DMS79 treated with DMSO at 0.1 percent for 48 hours (cell line): ENCODE measurements around the gene OMP.

ENCODE experiments used
- DNase-seq: peaks from one replicate; lab custom pipeline; 2025; lab: John Stamatoyannopoulos, UW

Gene OMP

GRCh38 chr11:77069336-77069968 is 33.2 kb upstream of the OMP start:
- peak; percentile 83 for DNase-seq

GRCh38 chr11:77069969-77070582 is 32.6 kb upstream of the OMP start:
- DNase-seq: no peak

- no peak for DNase-seq
Observed at GRCh38 chr11:77071077-77071476, 31.6 kb upstream of the OMP start.

GRCh38 chr11:77071671-77072605 is 30.7 kb upstream of the OMP start:
- no peak for DNase-seq

- no peak for DNase-seq
Observed at GRCh38 chr11:77072851-77073327, 29.8 kb upstream of the OMP start.

- DNase-seq: no peak
Observed at GRCh38 chr11:77073328-77074001, 29.2 kb upstream of the OMP start.

DNA sequence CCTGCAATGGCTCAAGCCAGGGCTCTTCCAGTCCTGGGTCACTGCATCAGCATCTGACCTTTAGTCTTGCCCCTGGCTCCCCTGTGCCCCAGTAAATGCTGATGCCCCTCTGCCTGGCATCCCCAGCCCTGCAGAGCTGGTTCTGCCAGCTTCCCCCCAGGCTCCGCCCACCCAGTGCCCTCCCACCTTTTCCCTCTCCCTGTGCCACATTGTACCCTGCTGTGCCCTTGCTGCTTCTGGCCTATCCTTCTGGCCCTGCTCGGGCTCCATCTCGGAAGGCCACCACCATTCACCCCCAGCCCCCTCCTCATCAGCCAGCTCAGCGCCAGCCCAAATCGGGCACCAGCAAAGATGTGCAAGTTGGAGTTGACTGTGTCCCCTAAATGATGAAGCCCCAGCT is 28.4 kb upstream of the OMP start:
- DNase-seq: no peak

DNA sequence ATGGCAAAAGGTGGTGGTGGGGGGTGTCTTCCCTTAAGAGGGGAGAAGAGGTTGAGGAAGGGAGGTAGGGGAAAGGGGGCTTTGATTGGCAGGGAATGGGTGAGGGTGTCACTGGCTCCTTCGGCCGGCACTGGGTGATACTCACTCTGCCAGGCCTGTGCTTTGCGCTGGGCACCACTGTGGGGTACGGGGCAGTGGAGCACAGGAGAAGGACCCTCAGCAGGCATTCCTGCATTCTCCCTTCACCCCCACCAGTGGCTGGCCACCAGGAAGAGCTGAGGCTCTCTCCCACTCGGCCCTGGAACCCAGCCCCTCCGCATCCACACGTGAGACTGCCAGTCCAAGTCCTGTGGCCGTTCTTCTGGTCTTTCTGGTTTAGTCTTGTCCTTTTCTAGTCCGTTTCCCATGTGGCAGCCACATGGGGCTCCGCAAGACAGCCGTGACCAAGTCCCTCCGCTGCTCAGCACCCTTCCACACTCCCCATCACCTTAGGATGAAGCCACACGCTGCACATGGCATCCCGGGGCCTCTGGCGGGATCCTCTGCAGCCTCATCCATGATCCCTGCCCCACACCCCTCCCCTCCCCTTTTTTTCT is 27.9 kb upstream of the OMP start:
- no peak for DNase-seq

GRCh38 chr11:77075425-77075905 is 27.2 kb upstream of the OMP start:
- no peak for DNase-seq

DNA sequence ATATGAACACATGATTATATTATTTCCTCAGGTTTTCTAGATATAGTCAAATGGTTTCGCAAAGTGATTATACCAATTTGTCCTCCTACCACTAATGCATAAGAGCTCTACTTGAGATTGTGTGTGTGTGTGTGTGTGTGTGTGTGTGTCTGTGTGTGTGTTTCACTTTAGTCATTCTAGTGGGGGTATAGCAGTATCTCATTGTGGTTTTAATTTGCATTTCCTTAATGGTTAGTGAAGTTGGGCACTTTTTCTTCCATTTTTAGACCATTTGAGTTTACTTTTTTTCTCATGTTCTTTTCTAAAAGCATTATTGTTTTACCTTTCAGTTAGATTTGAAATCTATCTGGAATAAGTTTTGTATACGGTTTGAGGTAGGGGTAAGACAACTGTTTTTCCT is 23.0 kb upstream of the OMP start:
- DNase-seq: no peak

GRCh38 chr11:77080643-77081210 is 21.9 kb upstream of the OMP start:
- no peak for DNase-seq

DNA sequence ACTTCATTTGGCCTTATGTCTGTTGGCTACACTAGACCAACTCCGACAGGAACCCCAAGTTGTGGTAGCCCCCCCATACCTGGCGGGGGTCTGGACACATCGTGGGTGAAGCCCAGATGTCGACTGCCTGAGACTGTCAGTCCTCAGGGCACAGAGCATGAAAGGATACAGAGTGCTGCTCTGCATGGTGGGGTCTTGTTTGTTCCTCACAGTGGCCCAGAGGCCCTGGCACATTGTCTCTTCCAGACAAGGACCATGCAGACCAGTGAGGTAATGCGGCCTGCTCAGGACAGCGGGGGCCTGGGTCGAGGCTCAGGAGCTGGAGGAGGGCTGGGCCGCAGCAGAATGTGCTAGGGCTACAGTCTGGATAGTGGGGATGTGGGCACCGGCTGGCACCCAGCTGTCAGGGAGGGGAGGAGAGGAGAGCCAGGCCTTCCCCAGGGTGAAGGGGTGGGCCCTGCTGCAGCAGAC is 21.2 kb upstream of the OMP start:
- no peak for DNase-seq

DNA sequence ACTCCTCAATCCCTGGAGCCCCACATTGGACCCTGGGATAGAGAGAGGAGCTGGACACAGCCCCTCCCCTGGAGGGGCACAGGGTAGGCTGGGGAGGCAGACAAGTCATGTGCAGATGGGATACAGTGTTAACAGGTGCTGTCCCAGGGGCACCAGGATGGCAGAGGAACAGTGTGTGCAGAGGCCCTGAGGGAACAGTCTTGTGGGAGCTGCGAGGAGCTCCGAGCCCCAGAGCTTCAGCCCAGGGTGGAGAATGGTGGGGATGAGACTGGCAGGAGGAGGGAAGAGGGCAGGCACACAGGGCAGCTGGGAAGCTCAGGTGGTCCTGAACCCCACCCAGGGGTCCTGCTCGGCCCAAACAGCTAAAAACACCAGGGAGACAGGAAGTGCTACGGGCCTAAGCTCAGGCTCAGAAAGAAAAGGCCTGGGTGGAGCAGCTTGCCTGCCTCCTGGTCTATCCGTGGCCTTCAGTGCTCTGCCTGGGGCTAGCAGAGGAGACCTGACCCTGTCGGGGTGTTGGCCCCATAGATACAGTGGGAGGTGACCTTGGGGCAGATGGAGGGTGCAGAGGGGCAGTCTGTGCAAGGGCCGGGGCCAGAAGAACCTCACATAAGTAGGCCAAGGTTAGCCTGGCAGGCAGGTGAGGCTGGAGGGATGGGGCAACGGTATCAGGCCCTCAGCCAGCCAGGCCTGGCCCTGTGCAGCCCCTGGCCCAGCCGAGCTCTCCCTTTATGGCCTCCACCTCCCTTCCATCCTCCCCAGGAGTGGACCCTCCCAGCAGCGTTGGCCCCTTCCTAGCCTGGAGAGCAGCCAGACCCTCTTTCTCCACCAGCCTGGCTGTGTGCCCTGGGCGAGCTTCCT is 20.4 kb upstream of the OMP start:
- DNase-seq: no peak

- no peak for DNase-seq
Observed at GRCh38 chr11:77082838-77083565, 19.6 kb upstream of the OMP start.

GRCh38 chr11:77083566-77084245 is 18.9 kb upstream of the OMP start:
- no peak for DNase-seq

DNA sequence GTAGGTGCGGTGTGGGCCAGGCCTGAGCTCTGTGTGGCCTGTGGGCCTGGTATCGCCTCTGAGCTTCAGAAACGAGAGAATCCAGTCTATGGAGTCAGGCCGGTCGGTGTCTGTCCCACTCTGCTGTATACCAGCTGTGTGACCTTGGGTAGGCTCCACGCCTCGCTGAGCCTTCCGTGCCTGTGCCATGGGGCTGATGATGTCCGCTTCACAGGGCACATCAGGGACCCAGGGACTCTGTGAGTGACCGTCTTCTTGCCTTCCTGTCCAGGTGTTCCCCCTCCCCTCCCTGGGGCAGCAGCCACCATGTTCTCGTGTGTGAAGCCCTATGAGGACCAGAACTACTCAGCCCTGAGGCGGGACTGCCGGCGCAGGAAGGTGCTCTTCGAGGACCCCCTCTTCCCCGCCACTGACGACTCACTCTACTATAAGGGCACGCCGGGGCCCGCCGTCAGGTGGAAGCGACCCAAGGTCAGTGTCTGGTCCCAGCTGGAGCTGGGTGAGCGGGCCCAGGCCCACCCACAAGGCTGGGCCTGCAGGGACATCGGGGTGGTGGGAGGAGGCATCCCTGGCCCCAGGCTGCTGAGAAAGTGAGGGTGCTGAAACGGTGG is 18.0 kb upstream of the OMP start:
- DNase-seq: no peak

- DNase-seq: no peak
Observed at GRCh38 chr11:77085652-77086051, 17.0 kb upstream of the OMP start.
